Measurements from ENCODE around the gene LAGE3.

DNA sequence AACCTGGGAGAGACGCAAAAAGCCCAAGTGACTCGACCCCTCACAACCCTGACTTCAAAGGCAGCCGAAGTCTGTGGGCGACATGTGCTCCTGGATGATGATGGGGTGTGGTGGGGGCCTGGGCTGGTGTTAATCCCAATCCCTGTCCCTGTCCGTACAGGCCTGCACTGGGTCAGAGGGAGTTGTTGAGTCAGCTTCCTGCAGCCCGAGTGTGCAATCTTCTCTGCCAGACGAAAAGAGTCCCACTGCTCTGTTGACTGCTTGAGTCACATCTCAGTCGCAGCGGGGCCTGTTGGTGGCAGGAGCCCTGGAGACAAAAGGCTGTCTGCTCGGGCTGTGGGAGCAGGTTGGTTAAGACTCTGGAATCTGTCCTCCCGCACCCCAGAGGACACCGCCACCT lies 26.7 kb upstream of the LAGE3 start:
- TF ChIP-seq CTCF (IDR thresholded peaks at IDR 0.05) (no peak), POLR2AphosphoS5 (IDR thresholded peaks at IDR 0.05; ENCODE audit: low read depth, low read length) (no peak), TCF7L2 (IDR thresholded peaks at IDR 0.05; ENCODE audit: low read depth, low read length) (no peak)
- TF ChIP-seq, protein P1, sequence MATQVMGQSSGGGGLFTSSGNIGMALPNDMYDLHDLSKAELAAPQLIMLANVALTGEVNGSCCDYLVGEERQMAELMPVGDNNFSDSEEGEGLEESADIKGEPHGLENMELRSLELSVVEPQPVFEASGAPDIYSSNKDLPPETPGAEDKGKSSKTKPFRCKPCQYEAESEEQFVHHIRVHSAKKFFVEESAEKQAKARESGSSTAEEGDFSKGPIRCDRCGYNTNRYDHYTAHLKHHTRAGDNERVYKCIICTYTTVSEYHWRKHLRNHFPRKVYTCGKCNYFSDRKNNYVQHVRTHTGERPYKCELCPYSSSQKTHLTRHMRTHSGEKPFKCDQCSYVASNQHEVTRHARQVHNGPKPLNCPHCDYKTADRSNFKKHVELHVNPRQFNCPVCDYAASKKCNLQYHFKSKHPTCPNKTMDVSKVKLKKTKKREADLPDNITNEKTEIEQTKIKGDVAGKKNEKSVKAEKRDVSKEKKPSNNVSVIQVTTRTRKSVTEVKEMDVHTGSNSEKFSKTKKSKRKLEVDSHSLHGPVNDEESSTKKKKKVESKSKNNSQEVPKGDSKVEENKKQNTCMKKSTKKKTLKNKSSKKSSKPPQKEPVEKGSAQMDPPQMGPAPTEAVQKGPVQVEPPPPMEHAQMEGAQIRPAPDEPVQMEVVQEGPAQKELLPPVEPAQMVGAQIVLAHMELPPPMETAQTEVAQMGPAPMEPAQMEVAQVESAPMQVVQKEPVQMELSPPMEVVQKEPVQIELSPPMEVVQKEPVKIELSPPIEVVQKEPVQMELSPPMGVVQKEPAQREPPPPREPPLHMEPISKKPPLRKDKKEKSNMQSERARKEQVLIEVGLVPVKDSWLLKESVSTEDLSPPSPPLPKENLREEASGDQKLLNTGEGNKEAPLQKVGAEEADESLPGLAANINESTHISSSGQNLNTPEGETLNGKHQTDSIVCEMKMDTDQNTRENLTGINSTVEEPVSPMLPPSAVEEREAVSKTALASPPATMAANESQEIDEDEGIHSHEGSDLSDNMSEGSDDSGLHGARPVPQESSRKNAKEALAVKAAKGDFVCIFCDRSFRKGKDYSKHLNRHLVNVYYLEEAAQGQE (IDR thresholded peaks at IDR 0.05; ENCODE audit: insufficient read depth in 1 of 2, low read depth in 2 of 2, low read length in 1 of 2): no peak
